GM12878 (cell line): ENCODE data around the gene PIF1. TPM values are rescaled to one million over a fixed set of nuclear protein-coding genes. Genes with fewer than 3 reads are reported as not detected.

Experiments
- ATAC-seq: fragments of 200-7000 bp; cut with Tn5 transposase; 3 replicates; pipeline ENCODE4 v1.9.1; 2020; ENCODE audit warnings: mild to moderate bottlenecking, moderate library complexity
- BruUV-seq: library from RNA; stranded (reverse); fragments of 400-500 nt; replicated peaks from 2 replicates; lab custom pipeline; 2021; lab: Mats Ljungman, UMichigan
- CTCF ChIA-PET: fragments of 300-600 bp; sonication (Branson Sonifier 250); formaldehyde crosslinking; extraction: SDS; loops from one replicate; lab custom pipeline; 2021; ENCODE audit warnings: inconsistent platforms; lab: Yijun Ruan, JAX
- POLR2A ChIA-PET: fragments of 350-600 bp; formaldehyde crosslinking; extraction: SDS; loops from one replicate; lab custom pipeline; 2021; ENCODE audit warnings: inconsistent platforms; lab: Charles Lee
- RAD21 ChIA-PET: fragments of 300-600 bp; sonication (Branson Sonifier 250); formaldehyde crosslinking; loops from one replicate; lab custom pipeline; 2023; ENCODE audit warnings: antibody characterized with exemption; ENCODE audit not compliant: unreplicated experiment; lab: Charles Lee
- SMC1A ChIA-PET: fragments of 300-600 bp; sonication (Branson Sonifier 250); formaldehyde crosslinking; loops from one replicate; lab custom pipeline; 2023; ENCODE audit not compliant: unreplicated experiment, uncharacterized antibody; lab: Charles Lee
- DNase-seq: peaks from one replicate; pipeline ENCODE4 v3.0.0-alpha.2; 2011; ENCODE audit warnings: low read depth, low spot score
- FAIRE-seq: peaks from 3 replicates; lab custom pipeline; 2011; peaks lifted over from hg19 to GRCh38; lab: Jason Lieb, UNC
- H2AFZ ChIP-seq: 2 replicates; pipeline ENCODE4 v1.6.0; 2011; ENCODE audit warnings: low read depth, low read length, control low read depth; ENCODE audit not compliant: control insufficient read depth
- H3K27ac ChIP-seq: 2 replicates; pipeline ENCODE4 v1.5.1; 2011; ENCODE audit warnings: control low read depth; ENCODE audit not compliant: control insufficient read depth, insufficient read depth
- H3K27me3 ChIP-seq, 2 experiments: replicated peaks in 1 of 2; 2 replicates each; pipeline versions ENCODE4 v1.6.0 to v1.6.1; 2011; ENCODE audit warnings: low read length in 1 of 2; ENCODE audit not compliant: control insufficient read depth in 2 of 2, insufficient read depth in 2 of 2
- H3K36me3 ChIP-seq, 2 experiments: 2 replicates each; pipeline ENCODE4 v1.5.1; 2011; ENCODE audit warnings: low read length in 1 of 2; ENCODE audit not compliant: control insufficient read depth in 2 of 2, insufficient read depth in 2 of 2
- H3K4me1 ChIP-seq: 2 replicates; pipeline ENCODE4 v1.6.1; 2011; ENCODE audit warnings: mild to moderate bottlenecking, low read length, moderate library complexity, mixed read lengths; ENCODE audit not compliant: control insufficient read depth, insufficient read depth
- H3K4me2 ChIP-seq: 2 replicates; pipeline ENCODE4 v1.6.0; 2011; ENCODE audit warnings: control low read depth; ENCODE audit not compliant: control insufficient read depth, insufficient read depth
- H3K4me3 ChIP-seq: fragments of 200-600 bp; sonication (generic); 2 replicates; pipeline ENCODE4 v1.5.1; 2016
- H3K79me2 ChIP-seq: 2 replicates; pipeline ENCODE4 v1.6.0; 2011; ENCODE audit warnings: low read length; ENCODE audit not compliant: control insufficient read depth, insufficient read depth
- H3K9ac ChIP-seq: 2 replicates; pipeline ENCODE4 v1.8.0; 2011; ENCODE audit warnings: low read length, control low read depth, mixed read lengths; ENCODE audit not compliant: control insufficient read depth, insufficient read depth
- H3K9me3 ChIP-seq: replicated peaks from 3 replicates; pipeline ENCODE4 v1.5.1; 2011; ENCODE audit warnings: mild to moderate bottlenecking, low read length; ENCODE audit not compliant: control insufficient read depth, insufficient read depth
- H4K20me1 ChIP-seq: 2 replicates; pipeline ENCODE4 v1.6.0; 2011; ENCODE audit not compliant: control insufficient read depth, insufficient read depth
- BMI1 ChIP-seq: fragments of 450-650 bp; IDR thresholded peaks from 2 replicates; pipeline ENCODE4 v1.6.1; 2016; ENCODE audit warnings: mild to moderate bottlenecking, moderate library complexity, borderline replicate concordance
- CBX3 ChIP-seq: fragments of 200-600 bp; sonication (generic); IDR thresholded peaks from 2 replicates; pipeline ENCODE4 v1.6.1; 2016; ENCODE audit warnings: low read depth, borderline replicate concordance
- CHD1 ChIP-seq: IDR thresholded peaks from 2 replicates; pipeline ENCODE4 v1.6.1; 2012; ENCODE audit warnings: low read depth, low read length, improper control_type of control experiment
- E2F4 ChIP-seq: IDR thresholded peaks from 2 replicates; pipeline ENCODE4 v1.6.1; 2012; ENCODE audit warnings: low read depth, low read length, improper control_type of control experiment
- EGR1 ChIP-seq, 2 experiments: IDR thresholded peaks; 1 replicate in 1 of 2; 2 replicates in 1 of 2; pipeline ENCODE4 v1.6.1; 2011 to 2012; ENCODE audit warnings: low read depth in 2 of 2, low read length in 2 of 2, borderline replicate concordance in 1 of 2, mild to moderate bottlenecking in 1 of 2, moderate library complexity in 1 of 2
- MEF2B ChIP-seq: fragments of 450-650 bp; IDR thresholded peaks from 2 replicates; pipeline ENCODE4 v1.6.1; 2018; ENCODE audit warnings: mild to moderate bottlenecking, moderate library complexity; ENCODE audit not compliant: partially characterized antibody, poor library complexity, severe bottlenecking
- NFYA ChIP-seq: IDR thresholded peaks from 2 replicates; pipeline ENCODE4 v1.6.1; 2011; ENCODE audit warnings: low read depth, mild to moderate bottlenecking, low read length, improper control_type of control experiment, borderline replicate concordance
- POLR2AphosphoS2 ChIP-seq: IDR thresholded peaks from 2 replicates; pipeline ENCODE4 v1.6.1; 2011; ENCODE audit warnings: low read depth, mild to moderate bottlenecking, low read length, improper control_type of control experiment, moderate library complexity
- POLR2AphosphoS5 ChIP-seq: IDR thresholded peaks from 2 replicates; pipeline ENCODE4 v1.6.1; 2011; ENCODE audit warnings: mild to moderate bottlenecking, low read length, inconsistent platforms
- SMAD1 ChIP-seq: fragments of 450-650 bp; IDR thresholded peaks from 2 replicates; pipeline ENCODE4 v1.6.1; 2018; ENCODE audit warnings: mild to moderate bottlenecking, low read depth; ENCODE audit not compliant: partially characterized antibody
- USF1 ChIP-seq: IDR thresholded peaks from 2 replicates; pipeline ENCODE4 v1.6.1; 2011; ENCODE audit warnings: borderline replicate concordance, low read depth, mild to moderate bottlenecking, moderate library complexity, mixed read lengths, low read length; ENCODE audit not compliant: insufficient read depth; ENCODE audit errors: extremely low read length
- WGBS: methylation state at CpG from one replicate; pipeline ENCODE4 v1.1.6; 2016; ENCODE audit warnings: low lambda C conversion rate; ENCODE audit not compliant: insufficient replicate concordance, insufficient coverage; ENCODE audit errors: missing lambda C conversion rate; 5-methylcytosine and 5-hydroxymethylcytosine counted together
- in situ Hi-C: fragments of 300-500 bp; cut with MboI; formaldehyde crosslinking; loops from 9 replicates; pipeline ENCODE4 v1.14.3; 2018; ENCODE audit warnings: mixed read lengths
- intact Hi-C: fragments of 100-400 bp; cut with micrococcal nuclease; formaldehyde crosslinking; loops from one replicate; pipeline ENCODE4 v1.14.2; 2022; ENCODE audit not compliant: unreplicated experiment
- polyA plus RNA-seq, 11 experiments: library from polyadenylated mRNA; depleted of rRNA in 4 of 11; unstranded in 6 of 11; stranded (reverse) in 5 of 11; fragments of >200 nt; fragmentation: Nextera tagmentation in 4 of 11; fragmentation: Illumina TruSeq in 1 of 11; extraction: Ambion mirVana in 4 of 11; extraction: Trizol in 1 of 11; gene quantifications; 1 replicate in 1 of 11; 2 replicates in 10 of 11; pipeline versions ENCODE4 v1.2.1 to v1.2.3, GENCODE V29; 2011 to 2016; ENCODE audit warnings: inconsistent platforms in 2 of 11, missing spikeins in 2 of 11, low read depth in 1 of 11
- total RNA-seq, 4 experiments: library from RNA; depleted of rRNA in 3 of 4; stranded (reverse); fragments of >200 nt in 3 of 4; fragmentation: Illumina TruSeq in 1 of 4; extraction: Trizol in 1 of 4; gene quantifications; 2 replicates each; pipeline versions ENCODE4 v1.2.1 to v1.2.3, GENCODE V29; 2013 to 2021
- TF ChIP-seq, protein P1 (sequence below), 3 experiments: IDR thresholded peaks in 2 of 3; conservative IDR thresholded peaks in 1 of 3; 2 replicates each; pipeline ENCODE4 v1.5.1; 2011; ENCODE audit warnings: low read depth in 3 of 3, low read length in 3 of 3, mild to moderate bottlenecking in 3 of 3, control low read depth in 2 of 3, moderate library complexity in 2 of 3, inconsistent platforms in 1 of 3, mixed read lengths in 1 of 3; ENCODE audit not compliant: control insufficient read depth in 2 of 3, insufficient read depth in 1 of 3; ENCODE audit errors: extremely low read depth in 1 of 3

The PIF1 gene
- total and polyA plus RNA-seq, 10 of the 15 experiments (the other 5 are each of a cell fraction or from before 2014, with no cell fraction given): 3.7 to 68.9 (median 31.1) TPM

DNA sequence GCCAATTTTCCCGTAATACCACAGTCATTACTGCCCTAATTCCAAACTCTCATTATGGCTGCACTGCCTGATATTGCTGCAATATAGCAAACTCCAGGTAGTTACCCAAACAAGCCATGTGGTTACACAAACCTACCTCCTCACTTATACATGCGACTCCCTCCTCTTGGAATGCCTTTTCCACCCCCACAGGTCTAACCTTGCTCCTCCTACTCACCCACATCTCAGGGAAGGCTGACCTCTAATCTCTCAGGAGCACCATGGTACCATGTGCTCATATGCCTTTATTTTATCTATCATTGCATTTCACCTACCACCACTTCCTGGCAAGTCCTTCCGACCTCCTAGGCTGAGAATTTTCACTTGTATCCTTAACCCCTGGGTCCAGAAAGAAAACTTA is 53.0 kb downstream of the PIF1 start:
- ChIA-PET POLR2A (no interaction called here), SMC1A (interaction anchor here (1.2 kb wide), 1 partner anchor 20 kb away, joined by 3 read pairs; no protein-coding TSS in a partner anchor), RAD21 (no interaction called here), CTCF (no interaction called here)
- Histone ChIP-seq H2AFZ (no peak overlapping the region), H3K27me3 (peaks cover 10 to 17% of the 10 kb centered on the region in 2 experiments), H3K4me2 (no peak overlapping the region), H3K36me3 (no peaks in the 10 kb centered on the region), H4K20me1 (no peaks in the 10 kb centered on the region), H3K9me3 (no peaks in the 10 kb centered on the region), H3K4me1 (no peaks in the 10 kb centered on the region), H3K27ac (no peak overlapping the region), H3K4me3 (no peak overlapping the region), H3K79me2 (no peaks in the 10 kb centered on the region), H3K9ac (no peak overlapping the region)
- WGBS: 14% methylated on average over 3 of the region's 3 CpGs
- FAIRE-seq (no peak), DNase-seq (no peak), ATAC-seq (no peak)
- BruUV-seq: no TSS peak
- in situ Hi-C loops: no loop called here
- intact Hi-C loops: no loop called here
- TF ChIP-seq USF1: no peak
- TF ChIP-seq E2F4: no peak
- TF ChIP-seq BMI1: no peak
- no peak for TF ChIP-seq EGR1 (IDR thresholded peaks at IDR 0.05; ENCODE audit: borderline replicate concordance in 1 of 2, low read depth in 2 of 2, low read length in 2 of 2)

GRCh38 chr15:64770626-64771025 is 54.8 kb downstream of the PIF1 start:
- intact Hi-C loops: no loop called here
- BruUV-seq: no TSS peak
- no peak for TF ChIP-seq CHD1
- TF ChIP-seq MEF2B: no peak
- no peak for TF ChIP-seq POLR2AphosphoS2
- TF ChIP-seq SMAD1: no peak
- TF ChIP-seq, protein P1, sequence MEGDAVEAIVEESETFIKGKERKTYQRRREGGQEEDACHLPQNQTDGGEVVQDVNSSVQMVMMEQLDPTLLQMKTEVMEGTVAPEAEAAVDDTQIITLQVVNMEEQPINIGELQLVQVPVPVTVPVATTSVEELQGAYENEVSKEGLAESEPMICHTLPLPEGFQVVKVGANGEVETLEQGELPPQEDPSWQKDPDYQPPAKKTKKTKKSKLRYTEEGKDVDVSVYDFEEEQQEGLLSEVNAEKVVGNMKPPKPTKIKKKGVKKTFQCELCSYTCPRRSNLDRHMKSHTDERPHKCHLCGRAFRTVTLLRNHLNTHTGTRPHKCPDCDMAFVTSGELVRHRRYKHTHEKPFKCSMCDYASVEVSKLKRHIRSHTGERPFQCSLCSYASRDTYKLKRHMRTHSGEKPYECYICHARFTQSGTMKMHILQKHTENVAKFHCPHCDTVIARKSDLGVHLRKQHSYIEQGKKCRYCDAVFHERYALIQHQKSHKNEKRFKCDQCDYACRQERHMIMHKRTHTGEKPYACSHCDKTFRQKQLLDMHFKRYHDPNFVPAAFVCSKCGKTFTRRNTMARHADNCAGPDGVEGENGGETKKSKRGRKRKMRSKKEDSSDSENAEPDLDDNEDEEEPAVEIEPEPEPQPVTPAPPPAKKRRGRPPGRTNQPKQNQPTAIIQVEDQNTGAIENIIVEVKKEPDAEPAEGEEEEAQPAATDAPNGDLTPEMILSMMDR (IDR thresholded peaks at IDR 0.05 in 2 of 3, conservative IDR thresholded peaks at IDR 0.05 in 1 of 3; ENCODE audit: control insufficient read depth in 2 of 3, extremely low read depth in 1 of 3, insufficient read depth in 1 of 3, low read depth in 3 of 3, low read length in 3 of 3): no peak
- TF ChIP-seq NFYA: no peak
- TF ChIP-seq CBX3: no peak
- no peak for TF ChIP-seq POLR2AphosphoS5

More at GRCh38 chr15:64770626-64771025, 54.8 kb downstream of the PIF1 start:
- in situ Hi-C loops: no loop called here
- no peak overlapping the region for H3K4me3 ChIP-seq
- H3K4me1 ChIP-seq: no peaks in the 10 kb centered on the region
- no peak overlapping the region for H3K27ac ChIP-seq
- no peak overlapping the region for H3K9ac ChIP-seq
- SMC1A ChIA-PET: interaction anchor here (0.7 to 0.9 kb wide), 2 partner anchors 33 to 84 kb away, joined by 3 read pairs; no protein-coding TSS in a partner anchor
- FAIRE-seq (no peak), ATAC-seq (no peak), DNase-seq (no peak)
- no peaks in the 10 kb centered on the region for H3K36me3 ChIP-seq
- RAD21 ChIA-PET: no interaction called here
- WGBS: 47% methylated on average over 2 of the region's 2 CpGs
- H4K20me1 ChIP-seq: no peaks in the 10 kb centered on the region
- no peaks in the 10 kb centered on the region for H3K9me3 ChIP-seq
- POLR2A ChIA-PET: no interaction called here
- peaks cover 7 to 8% of the 10 kb centered on the region in 2 experiments for H3K27me3 ChIP-seq
- no peaks in the 10 kb centered on the region for H3K79me2 ChIP-seq
- CTCF ChIA-PET: interaction anchor here (0.6 kb wide), 1 partner anchor 584 kb away, joined by 4 read pairs; no protein-coding TSS in a partner anchor
- no peak overlapping the region for H3K4me2 ChIP-seq
- H2AFZ ChIP-seq: no peak overlapping the region
